Keratinocyte (primary cell): Measurements from ENCODE around the gene WWC1.

Source experiments
- CTCF ChIP-seq, 3 experiments: IDR thresholded peaks in 1 of 3; conservative IDR thresholded peaks in 1 of 3; optimal IDR thresholded peaks in 1 of 3; 2 replicates in 2 of 3; 3 replicates in 1 of 3; pipeline versions ENCODE3 to v1.5.1; 2011; ENCODE audit warnings: low read length in 3 of 3, mild to moderate bottlenecking in 3 of 3, moderate library complexity in 2 of 3, control low read depth in 1 of 3, inconsistent platforms in 1 of 3; ENCODE audit not compliant: insufficient read depth in 2 of 3; ENCODE audit errors: extremely low read depth in 1 of 3
- EZH2 ChIP-seq: IDR thresholded peaks from one replicate; pipeline ENCODE4 v1.6.1; 2012; ENCODE audit warnings: inconsistent platforms, mild to moderate bottlenecking, low read length, moderate library complexity

GRCh38 chr5:168400429-168401220 lies 109.2 kb downstream of the WWC1 start:
- TF ChIP-seq CTCF (optimal IDR thresholded peaks at IDR 0.05 in 1 of 3, IDR thresholded peaks at IDR 0.05 in 1 of 3, conservative IDR thresholded peaks at IDR 0.05 in 1 of 3; ENCODE audit: extremely low read depth in 1 of 3, insufficient read depth in 2 of 3, low read length in 3 of 3) (no peak), EZH2 (no peak)
